ENCODE results near the gene MAPK8. TPM values are rescaled to one million over a fixed set of nuclear protein-coding genes. Genes with fewer than 3 reads are reported as not detected.
A peak's percentile ranks its signal among the peaks of the same experiment; 100 is the strongest.

MAPK8 gene
- total and polyA plus RNA-seq, 2 of the 4 experiments (the other 2 are of a cell fraction): 41.5 to 54.7 TPM

- Histone ChIP-seq H2BK15ac (ENCODE audit: low read depth, low read length) (no peak overlapping the region), H3K4me1 (ENCODE audit: control insufficient read depth, insufficient read depth, low read length) (peaks cover 17% of the 10 kb centered on the region), H3K9me1 (ENCODE audit: insufficient read depth, low read length) (peaks cover 23% of the 10 kb centered on the region), H3K56ac (ENCODE audit: extremely low read depth, insufficient read depth, low read length) (no peak overlapping the region), H3K79me1 (ENCODE audit: low read depth in 1 of 2, low read length in 2 of 2) (peaks cover 12 to 73% of the 10 kb centered on the region in 2 experiments; a peak in 3 of 4 replicates), H3K4ac (ENCODE audit: low read depth, low read length) (no peak overlapping the region), H4K8ac (ENCODE audit: low read depth in 2 of 2, low read length in 2 of 2) (no peak overlapping the region), H3K36me3 (ENCODE audit: control insufficient read depth, insufficient read depth, low read length) (peaks cover 11% of the 10 kb centered on the region; the same call in 1 of the 2 replicates), H3K9me3 (ENCODE audit: control insufficient read depth, insufficient read depth, low read length) (no peaks in the 10 kb centered on the region), H3K4me2 (ENCODE audit: low read depth, low read length) (no peak overlapping the region), H4K20me1 (ENCODE audit: insufficient read depth, low read length) (peaks cover 33% of the 10 kb centered on the region), H3K23ac (ENCODE audit: low read depth, low read length) (no peak overlapping the region), H4K91ac (ENCODE audit: insufficient read depth, low read depth, low read length) (no peak overlapping the region), H3K18ac (ENCODE audit: low read depth, low read length) (no peak overlapping the region), H3K14ac (replicated peaks; ENCODE audit: low read depth, low read length) (no peak overlapping the region), H2AFZ (replicated peaks; ENCODE audit: low read length, poor library complexity) (peak overlapping the region; percentile 9), H2BK5ac (ENCODE audit: low read depth, low read length, poor library complexity, severe bottlenecking) (no peak overlapping the region), H2BK20ac (ENCODE audit: low read depth, low read length) (no peak overlapping the region), H3K27me3 (ENCODE audit: control insufficient read depth, insufficient read depth, low read length) (no peaks in the 10 kb centered on the region), H3K27ac (ENCODE audit: insufficient read depth, low read length) (no peak overlapping the region), H2AK9ac (replicated peaks; ENCODE audit: low read depth, low read length, poor library complexity) (peak overlapping the region; percentile 67), H2BK120ac (ENCODE audit: low read depth, low read length) (no peak overlapping the region), H4K5ac (ENCODE audit: low read depth, low read length) (no peak overlapping the region), H2AK5ac (ENCODE audit: low read depth, low read length) (no peak overlapping the region), H3K9ac (ENCODE audit: low read depth, low read length) (no peak overlapping the region), H3K4me3 (ENCODE audit: insufficient read depth, low read depth, low read length) (no peak overlapping the region)
- dilution Hi-C loops (cut with HindIII; ENCODE audit: low sequenced_read_pairs, unreplicated experiment): no loop called here
- in situ Hi-C loops (cut with MboI; ENCODE audit: low sequenced_read_pairs): no loop called here
- DNase-seq: no peak
- no peak for ATAC-seq (ENCODE audit: low read depth)
- intact Hi-C loops (cut with micrococcal nuclease): no loop called here
- CTCF ChIA-PET: no interaction called here
- 97% methylated on average over 4 of the region's 15 CpGs; no CpG with 5 or more reads in 1 of the 2 experiments for WGBS, 2 experiments (ENCODE audit: extremely low coverage in 2 of 2, insufficient read length in 1 of 2)
- POLR2A ChIA-PET (ENCODE audit: unreplicated experiment): no interaction called here
- BruUV-seq (replicated peaks): no TSS peak
- no peak for TF ChIP-seq RFX5 (IDR thresholded peaks at IDR 0.05; ENCODE audit: low read depth, low read length)
- no peak for TF ChIP-seq RAD21 (IDR thresholded peaks at IDR 0.05; ENCODE audit: low read length)
- no peak for TF ChIP-seq USF2 (IDR thresholded peaks at IDR 0.05; ENCODE audit: low read depth, low read length)
- TF ChIP-seq FOS (IDR thresholded peaks at IDR 0.05; ENCODE audit: low read depth, low read length): no peak
- no peak for TF ChIP-seq BHLHE40 (IDR thresholded peaks at IDR 0.05; ENCODE audit: low read depth, low read length)
- no peak for TF ChIP-seq MAZ (IDR thresholded peaks at IDR 0.05; ENCODE audit: borderline replicate concordance, low read depth, low read length)
- TF ChIP-seq POLR2A (IDR thresholded peaks at IDR 0.05; ENCODE audit: low read depth, low read length): no peak
- TF ChIP-seq CEBPB (IDR thresholded peaks at IDR 0.05; ENCODE audit: low read depth, low read length): no peak
- no peak for TF ChIP-seq NFE2L2 (IDR thresholded peaks at IDR 0.05; ENCODE audit: low read depth, low read length)
- no peak for TF ChIP-seq ELK1 (IDR thresholded peaks at IDR 0.05; ENCODE audit: borderline replicate concordance, low read depth, low read length)
- TF ChIP-seq CTCF (conservative IDR thresholded peaks at IDR 0.05; ENCODE audit: low read depth, low read length): no peak
- TF ChIP-seq MAFK (IDR thresholded peaks at IDR 0.05; ENCODE audit: low read depth, low read length): no peak
- TF ChIP-seq CHD1 (IDR thresholded peaks at IDR 0.05; ENCODE audit: low read depth, low read length): no peak
- no peak for TF ChIP-seq RCOR1 (IDR thresholded peaks at IDR 0.05; ENCODE audit: insufficient replicate concordance, low read length)
- TF ChIP-seq SMC3 (IDR thresholded peaks at IDR 0.05; ENCODE audit: low read depth, low read length): no peak
Measured at GRCh38 chr10:48451969-48452878, 145.7 kb downstream of the MAPK8 start.

Data from IMR-90 (cell line).